SH-SY5Y (cell line): ENCODE results near the gene FUT7.

ENCODE experiments used
- GATA2 ChIP-seq: IDR thresholded peaks from 2 replicates; pipeline ENCODE4 v1.6.1; 2011; ENCODE audit warnings: mild to moderate bottlenecking, low read depth, low read length
- GATA3 ChIP-seq: IDR thresholded peaks from 2 replicates; pipeline ENCODE4 v1.6.1; 2011; ENCODE audit warnings: low read depth, mild to moderate bottlenecking, low read length, moderate library complexity

FUT7 gene, protein sequence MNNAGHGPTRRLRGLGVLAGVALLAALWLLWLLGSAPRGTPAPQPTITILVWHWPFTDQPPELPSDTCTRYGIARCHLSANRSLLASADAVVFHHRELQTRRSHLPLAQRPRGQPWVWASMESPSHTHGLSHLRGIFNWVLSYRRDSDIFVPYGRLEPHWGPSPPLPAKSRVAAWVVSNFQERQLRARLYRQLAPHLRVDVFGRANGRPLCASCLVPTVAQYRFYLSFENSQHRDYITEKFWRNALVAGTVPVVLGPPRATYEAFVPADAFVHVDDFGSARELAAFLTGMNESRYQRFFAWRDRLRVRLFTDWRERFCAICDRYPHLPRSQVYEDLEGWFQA

DNA sequence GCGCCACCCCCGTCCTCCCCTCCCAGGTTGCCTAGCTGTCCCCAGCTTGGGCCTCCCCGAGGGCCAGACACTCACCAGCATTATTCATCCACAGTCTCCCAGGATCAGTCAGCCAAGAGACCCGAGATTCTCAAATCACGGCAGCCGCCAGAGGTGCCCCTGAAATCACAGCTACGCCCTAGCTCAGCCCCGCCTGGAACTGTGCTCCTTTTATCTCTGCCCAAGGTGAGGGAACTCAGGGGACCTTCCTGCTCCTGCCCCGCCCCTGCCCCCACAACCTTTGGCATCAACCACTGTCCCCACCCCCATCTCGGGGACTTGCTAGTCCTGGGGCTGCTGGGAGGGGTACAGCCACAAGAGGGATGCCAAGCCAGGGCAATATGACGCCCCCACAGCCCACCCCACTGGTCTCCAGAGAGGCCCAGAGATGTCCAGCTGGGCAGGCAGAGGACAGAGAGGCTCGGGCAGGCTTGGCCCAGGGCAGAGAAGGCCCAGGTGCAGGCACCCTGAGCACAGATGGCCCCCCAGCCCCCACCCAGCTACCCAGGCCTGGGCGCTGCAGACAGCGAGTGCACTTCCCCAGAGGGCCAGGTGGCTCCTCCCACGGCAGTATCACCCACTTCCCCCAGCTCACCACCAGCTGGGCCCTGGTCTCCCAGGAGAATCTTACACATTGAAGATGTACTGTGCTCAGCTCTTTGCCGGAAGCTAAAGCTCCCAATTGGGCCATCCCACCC lies at the start of gene FUT7:
Gene FUT7, minus strand, starts transcription at position 185 of the 737 bp plus-strand sequence. Its CDS starts 97 bp downstream, at position 88.
- TF ChIP-seq GATA2 = no peak
- TF ChIP-seq GATA3 = no peak

DNA sequence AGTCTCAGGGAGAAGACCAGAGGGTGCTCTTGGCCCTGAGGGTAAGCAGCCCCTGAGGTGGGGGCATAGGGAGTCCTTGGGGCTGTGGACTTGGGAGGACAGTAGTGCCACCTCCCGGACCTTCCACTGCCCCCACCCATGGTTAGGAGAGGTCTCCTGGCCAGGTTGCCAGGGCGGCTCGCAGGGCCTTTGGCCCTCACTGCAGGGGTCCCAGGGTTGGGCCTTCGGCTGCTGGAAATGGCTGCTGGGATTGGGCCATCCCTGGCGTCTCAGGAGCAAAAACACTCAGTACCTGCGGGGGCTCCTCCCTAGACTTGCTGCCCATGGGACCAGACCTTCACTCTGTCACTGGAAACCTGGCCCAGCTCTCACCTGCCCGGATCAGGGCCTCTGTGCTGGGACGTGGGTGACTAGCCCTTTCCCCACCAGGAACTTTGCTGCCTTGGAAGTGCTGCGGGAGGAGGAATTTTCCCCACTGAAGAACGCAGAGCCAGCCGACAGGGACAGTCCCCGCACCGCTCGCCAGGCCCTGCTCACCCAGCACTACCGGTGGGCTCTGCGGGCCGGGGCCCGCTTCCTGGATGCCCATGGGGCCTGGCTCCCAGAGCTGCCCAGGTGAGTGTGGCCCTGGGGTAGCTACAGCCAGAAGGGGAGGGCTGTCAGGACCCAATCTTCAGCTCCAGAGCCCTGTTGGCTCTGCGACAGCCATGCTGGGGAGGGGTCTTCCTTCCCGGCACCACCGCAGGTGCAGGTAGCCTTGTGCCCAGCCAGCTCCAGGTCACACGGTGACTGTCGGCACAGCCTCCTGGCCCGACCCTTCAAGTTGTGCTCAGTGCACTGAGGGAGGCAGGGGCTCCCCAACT lies 48.6 kb upstream of the FUT7 start:
- TF ChIP-seq GATA2 (no peak), GATA3 (no peak)

DNA sequence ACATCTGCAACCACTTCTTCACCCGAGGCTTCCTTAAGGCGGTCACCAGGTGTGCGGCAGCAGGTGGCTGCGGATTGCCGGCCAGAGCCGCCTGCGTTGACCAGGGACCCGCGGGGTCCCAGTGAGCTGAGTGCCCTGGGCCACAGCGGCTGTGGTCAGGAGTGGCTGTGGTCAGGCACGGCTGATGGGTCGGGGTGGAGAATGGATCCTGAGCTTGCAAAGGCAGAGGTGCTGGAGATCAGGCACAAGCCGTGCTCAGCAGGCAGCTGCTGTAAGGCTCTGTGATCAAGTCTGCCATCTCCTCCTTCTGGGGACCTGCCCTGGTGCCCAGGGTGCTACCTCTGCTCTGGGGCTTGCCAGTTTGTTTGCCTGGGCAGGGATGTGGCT lies 47.5 kb upstream of the FUT7 start:
- TF ChIP-seq GATA2 (no peak), GATA3 (no peak)

DNA sequence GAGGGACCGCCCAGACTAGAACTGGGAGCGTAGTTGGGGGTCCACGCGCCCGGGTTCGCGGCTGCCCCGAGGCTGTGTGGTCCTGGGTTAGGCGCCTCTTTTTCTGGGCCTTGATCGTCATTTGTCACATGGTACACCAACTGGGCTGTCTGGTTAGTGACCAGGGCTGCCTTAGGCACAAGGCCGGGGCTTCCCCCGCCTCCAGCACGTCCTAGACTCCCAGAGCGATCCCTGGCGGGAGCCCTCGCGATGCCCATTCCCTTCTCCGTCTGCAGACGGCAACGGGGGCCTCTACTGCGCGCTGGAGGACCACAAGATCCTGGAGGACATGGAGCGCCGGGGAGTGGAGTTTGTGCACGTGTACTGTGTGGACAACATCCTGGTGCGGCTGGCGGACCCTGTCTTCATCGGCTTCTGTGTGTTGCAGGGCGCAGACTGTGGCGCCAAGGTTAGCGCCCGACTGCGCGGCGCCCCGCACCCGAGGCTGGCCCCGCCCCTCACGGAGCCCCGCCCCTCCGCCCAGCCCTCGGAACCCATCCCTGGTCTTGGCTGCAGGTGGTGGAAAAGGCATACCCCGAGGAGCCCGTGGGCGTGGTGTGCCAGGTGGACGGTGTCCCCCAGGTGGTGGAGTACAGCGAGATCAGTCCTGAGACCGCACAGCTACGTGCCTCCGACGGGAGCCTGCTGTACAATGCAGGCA lies 47.0 kb upstream of the FUT7 start:
- no peak for TF ChIP-seq GATA3

DNA sequence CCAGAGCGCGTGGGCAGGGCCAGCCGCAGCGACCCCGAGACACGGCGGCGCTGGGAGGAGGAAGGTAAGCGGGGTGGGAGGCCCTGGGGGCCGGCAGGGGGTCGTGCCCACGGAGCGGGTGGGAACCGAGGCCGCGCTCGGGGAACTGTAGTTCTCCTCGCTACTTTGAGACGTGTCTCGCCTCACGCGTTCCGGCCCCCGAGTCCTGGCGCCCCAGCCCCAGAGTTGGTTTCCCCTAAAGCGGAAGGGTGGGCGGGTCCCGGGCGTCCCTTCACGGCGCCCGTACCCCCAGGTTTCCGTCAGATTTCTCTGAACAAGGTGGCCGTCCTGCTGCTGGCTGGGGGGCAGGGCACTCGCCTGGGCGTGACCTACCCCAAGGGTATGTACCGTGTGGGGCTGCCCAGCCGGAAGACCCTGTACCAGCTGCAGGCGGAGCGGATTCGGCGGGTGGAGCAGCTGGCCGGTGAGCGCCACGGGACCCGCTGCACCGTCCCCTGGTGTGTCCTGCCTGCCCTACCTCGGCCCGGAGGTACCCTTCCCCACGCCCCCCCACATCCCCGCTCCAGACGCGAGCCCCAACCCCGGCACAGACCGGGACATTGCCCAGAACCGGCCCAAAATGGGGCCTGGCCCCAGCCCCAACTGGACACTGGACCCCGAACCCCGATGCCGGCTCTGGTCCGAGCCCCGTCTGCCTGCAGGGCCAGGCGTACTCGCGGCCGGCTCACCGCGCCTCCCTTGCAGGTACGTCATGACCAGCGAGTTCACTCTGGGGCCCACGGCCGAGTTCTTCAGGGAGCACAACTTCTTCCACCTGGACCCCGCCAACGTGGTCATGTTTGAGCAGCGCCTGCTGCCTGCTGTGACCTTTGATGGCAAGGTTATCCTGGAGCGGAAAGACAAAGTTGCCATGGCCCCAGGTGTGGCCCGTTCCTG lies 46.1 kb upstream of the FUT7 start:
- TF ChIP-seq GATA3 (no peak), GATA2 (no peak)

DNA sequence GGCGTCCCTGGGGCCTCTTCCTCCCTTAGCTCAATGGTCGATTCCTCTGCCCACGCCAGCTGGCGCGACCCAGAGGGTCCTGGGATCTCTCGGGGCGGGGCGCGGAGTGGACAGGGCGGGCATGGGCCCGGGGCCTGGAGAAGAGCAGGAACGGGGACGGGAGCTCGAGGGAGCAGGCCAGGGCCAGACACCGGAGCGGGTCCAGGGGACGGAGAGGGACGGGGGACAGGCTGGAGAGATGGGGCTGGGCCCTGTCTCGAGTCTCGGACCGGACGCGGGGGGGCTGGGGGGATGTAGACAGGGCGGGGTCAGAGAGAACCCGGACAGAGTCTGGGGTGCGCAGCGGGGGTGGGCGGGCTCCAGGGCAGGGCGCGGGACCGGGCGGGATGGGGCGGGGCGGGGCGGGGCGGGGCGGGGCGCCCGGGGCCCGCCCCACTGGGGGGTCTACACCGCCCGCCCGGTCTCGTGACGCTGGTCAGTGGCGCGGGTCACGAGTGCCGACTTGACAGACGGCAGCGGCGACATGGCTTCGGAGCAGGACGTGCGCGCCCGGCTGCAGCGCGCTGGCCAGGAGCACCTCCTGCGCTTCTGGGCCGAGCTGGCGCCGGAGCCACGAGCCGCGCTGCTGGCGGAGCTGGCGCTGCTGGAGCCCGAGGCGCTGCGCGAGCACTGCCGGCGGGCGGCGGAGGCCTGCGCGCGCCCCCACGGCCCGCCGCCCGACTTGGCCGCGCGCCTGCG lies 45.3 kb upstream of the FUT7 start, which contains the start of gene UAP1L1:
Gene UAP1L1, plus strand, starts transcription at position 508 of the 738 bp plus-strand sequence. Its CDS starts 16 bp downstream, at position 524.
- no peak for TF ChIP-seq GATA2
- no peak for TF ChIP-seq GATA3

DNA sequence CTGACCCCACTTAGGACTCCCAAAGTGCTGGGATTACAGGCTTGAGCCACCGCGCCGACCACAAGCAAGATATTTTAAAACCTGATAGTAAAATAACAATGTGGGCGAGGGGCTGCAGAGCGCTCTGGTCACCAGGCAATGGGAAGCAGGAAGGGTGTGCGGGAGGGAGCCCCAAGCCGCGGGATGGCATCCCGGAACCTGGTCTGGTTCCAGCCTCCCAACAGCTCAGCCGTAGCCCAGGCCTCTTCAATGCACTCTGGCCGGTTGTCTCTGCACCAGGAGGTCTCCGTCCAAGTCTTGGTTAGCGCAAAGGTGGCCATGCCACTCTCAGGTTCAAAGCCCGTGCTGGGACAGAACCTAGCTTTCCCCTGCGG lies 44.7 kb upstream of the FUT7 start:
- TF ChIP-seq GATA2 (no peak), GATA3 (no peak)

DNA sequence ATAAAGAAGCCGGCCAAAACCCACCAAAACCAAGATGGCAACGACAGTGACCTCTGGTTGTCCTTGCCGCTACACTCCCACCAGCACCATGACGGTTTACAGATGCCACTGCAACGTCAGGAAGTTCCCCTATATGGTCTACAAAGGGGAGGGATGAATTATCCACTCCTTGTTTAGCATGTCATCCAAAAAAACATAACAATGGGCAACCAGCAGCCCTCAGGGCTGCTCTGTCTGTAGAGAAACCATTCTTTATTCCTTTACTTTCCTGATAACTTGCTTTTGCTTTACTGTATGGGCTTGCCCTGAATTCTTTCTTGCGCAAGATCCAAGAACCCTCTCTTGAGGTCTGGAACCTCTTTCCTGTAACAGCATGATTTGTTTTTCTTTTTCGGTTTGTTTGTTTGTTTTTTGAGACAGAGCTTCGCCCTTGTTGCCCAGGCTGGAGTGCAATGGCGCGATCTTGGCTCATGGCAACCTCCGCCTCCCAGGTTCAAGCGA lies 43.4 kb upstream of the FUT7 start:
- TF ChIP-seq GATA2 (no peak), GATA3 (no peak)

DNA sequence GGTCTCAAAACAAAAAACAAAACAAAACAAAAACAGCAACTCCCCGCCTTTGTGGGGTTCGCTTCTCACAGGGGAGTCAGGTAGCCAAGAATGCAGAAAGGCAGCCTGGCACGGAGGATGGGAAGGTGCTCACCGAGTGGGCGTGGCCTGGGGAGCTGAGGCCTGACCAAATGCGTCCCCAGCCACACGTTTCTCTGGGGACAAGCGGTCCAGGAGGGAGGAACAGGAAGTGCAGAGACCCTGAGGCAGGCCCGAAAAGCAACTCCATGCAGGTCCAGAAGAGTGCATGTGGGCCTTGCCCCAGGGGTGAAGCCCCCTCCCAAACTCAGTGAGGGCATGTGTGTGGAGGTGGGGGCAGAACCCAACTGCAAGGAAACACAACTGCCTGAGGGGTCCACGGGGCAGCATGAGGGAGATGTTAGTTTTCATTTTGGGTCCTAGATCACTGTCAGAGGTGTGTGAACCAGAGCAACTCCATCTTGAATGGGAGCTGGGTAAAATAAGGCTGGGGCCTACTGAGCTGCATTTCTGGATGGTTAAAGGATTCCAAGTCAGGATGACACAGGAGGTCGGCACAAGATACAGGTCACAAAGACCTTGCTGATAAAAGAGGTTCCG lies 42.9 kb upstream of the FUT7 start:
- TF ChIP-seq GATA2 = no peak
- no peak for TF ChIP-seq GATA3

DNA sequence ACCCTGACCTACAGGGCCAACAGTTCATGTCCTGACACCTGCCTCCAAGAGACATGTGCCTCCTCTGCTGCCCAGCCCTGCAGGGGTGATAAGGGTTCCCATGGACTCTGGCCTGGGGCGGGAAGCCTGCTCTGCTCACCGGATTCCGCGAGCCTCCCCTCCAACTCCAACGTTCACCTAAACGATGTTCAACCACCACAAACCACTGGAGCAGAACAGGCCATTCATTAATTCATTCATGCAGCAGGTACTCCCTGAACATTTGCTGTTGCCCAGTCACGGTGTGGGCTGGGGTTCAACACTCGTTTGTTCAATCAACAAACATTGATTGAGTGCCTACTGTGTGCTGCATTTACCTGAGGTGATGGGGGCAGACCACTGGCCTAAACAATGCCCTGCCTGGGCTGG lies 42.1 kb upstream of the FUT7 start:
- TF ChIP-seq GATA2 (no peak), GATA3 (no peak)

DNA sequence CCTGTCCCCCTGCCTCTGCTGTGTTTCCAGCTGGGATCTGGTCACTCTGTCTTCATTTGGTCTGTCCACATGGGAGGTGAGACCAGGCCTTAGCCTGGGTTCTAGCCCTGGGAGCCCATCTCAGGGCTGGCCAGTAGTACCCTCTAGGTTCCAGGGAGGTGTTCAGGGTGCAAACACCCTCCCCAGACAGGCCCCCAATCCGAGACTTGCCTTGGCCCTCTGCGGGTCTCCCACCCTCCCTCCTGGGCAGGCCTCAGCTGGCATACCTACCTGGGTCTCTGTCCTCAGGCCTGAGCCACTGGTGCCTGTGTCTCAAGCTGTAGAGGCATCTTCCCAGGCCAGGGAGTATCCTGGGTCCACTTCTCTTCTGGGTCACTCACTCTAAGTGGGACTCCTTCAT lies 39.4 kb upstream of the FUT7 start:
- TF ChIP-seq GATA2 = no peak
- no peak for TF ChIP-seq GATA3

DNA sequence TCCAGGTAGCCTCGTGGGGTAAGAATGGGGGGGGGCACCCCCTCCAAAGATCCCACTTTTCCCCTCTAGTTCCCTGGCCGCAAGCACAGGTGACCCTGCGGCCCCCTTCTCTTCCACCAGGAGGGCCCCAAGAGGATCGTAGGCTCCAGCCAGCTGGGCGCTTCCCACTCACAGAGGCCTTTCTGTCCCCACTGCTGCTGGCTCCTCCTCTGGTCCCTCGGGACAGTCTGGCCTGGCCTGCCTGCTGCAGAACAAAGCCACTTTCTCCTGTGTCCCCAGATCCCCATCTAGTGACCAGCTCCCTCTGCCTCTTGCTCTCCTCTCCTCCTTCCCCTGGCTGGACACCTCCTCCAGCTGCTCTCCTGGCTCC lies 39.0 kb upstream of the FUT7 start:
- TF ChIP-seq GATA3 = no peak
- no peak for TF ChIP-seq GATA2
